Stimulated activated naive CD8-positive, alpha-beta T cell treated with anti-CD3 and anti-CD28 coated beads, Interleukin-15, Interleukin-2, amounts not matched to agents 100 ng/mL and 50 ng/mL, for 24 hours (primary cell): ENCODE data around the gene DSCAML1.

Source experiments
- H3K27ac Mint-ChIP-seq: one replicate; pipeline ENCODE4 v1.8.0; 2021; ENCODE audit warnings: mild to moderate bottlenecking, mixed read lengths
- H3K27me3 Mint-ChIP-seq: one replicate; pipeline ENCODE4 v1.8.0; 2021; ENCODE audit warnings: mixed read lengths
- H3K36me3 Mint-ChIP-seq: one replicate; pipeline ENCODE4 v1.8.0; 2021; ENCODE audit warnings: low read depth, mixed read lengths
- H3K4me1 Mint-ChIP-seq: one replicate; pipeline ENCODE4 v1.8.0; 2021; ENCODE audit warnings: low read depth, mixed read lengths
- H3K4me3 Mint-ChIP-seq: one replicate; pipeline ENCODE4 v1.8.0; 2021; ENCODE audit warnings: mild to moderate bottlenecking, mixed read lengths
- H3K9me3 Mint-ChIP-seq: one replicate; pipeline ENCODE4 v1.8.0; 2021; ENCODE audit warnings: mixed read lengths

Gene DSCAML1

DNA sequence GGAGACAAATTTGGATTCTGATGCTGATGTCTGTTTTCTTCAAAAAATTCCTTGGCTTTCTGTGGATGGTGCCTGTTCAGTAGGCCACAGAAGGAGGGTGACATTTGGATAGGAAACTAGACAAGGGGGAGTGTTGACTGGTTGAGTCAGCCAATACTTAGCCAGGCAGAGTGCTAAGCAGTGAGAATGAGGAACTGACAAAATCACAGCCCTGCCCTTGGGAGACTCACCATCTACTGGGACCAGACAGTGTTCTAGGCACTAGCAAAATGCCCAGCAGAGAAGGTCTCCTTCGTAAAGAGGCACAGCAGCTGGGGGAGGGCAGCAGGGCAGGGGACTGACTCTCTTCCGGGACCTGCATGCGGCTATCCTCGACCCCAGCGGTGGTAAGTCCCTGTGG, 190.2 kb downstream of the DSCAML1 start:
- Mint-ChIP-seq H3K27ac (no peak overlapping the region), H3K36me3 (no peaks in the 10 kb centered on the region), H3K27me3 (peaks cover 8% of the 10 kb centered on the region), H3K4me1 (peaks cover 16% of the 10 kb centered on the region), H3K4me3 (no peak overlapping the region), H3K9me3 (no peaks in the 10 kb centered on the region)

DNA sequence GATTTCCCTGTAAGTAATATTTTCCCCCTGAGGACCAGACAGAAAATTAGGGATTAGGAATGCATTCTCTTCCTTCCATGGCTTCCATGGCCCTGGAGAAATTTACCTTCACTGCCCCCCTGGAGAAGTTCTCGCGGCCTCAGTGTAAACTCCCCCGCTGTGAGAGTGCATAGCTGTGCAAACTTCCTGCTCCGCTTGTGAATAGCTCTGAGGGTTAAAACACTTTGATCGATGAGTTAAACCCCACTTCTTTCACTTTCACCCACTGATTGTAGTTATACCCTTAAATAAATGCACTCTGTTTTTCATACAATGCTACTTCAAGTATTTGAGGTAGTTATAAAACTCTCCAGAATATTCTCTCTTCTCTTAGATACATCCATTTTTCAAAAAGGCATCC, 190.8 kb downstream of the DSCAML1 start:
- H3K27ac Mint-ChIP-seq = no peak overlapping the region
- peaks cover 8% of the 10 kb centered on the region for H3K27me3 Mint-ChIP-seq
- H3K9me3 Mint-ChIP-seq = no peaks in the 10 kb centered on the region
- H3K4me1 Mint-ChIP-seq = peaks cover 16% of the 10 kb centered on the region
- H3K4me3 Mint-ChIP-seq = no peak overlapping the region
- no peaks in the 10 kb centered on the region for H3K36me3 Mint-ChIP-seq

- no peaks in the 10 kb centered on the region for H3K9me3 Mint-ChIP-seq
- H3K36me3 Mint-ChIP-seq = no peaks in the 10 kb centered on the region
- H3K27ac Mint-ChIP-seq = no peak overlapping the region
- peaks cover 15% of the 10 kb centered on the region for H3K4me1 Mint-ChIP-seq
- no peak overlapping the region for H3K4me3 Mint-ChIP-seq
- peaks cover 10% of the 10 kb centered on the region for H3K27me3 Mint-ChIP-seq
These were observed 191.7 kb downstream of the DSCAML1 start for GRCh38 chr11:117605331-117605730.

DNA sequence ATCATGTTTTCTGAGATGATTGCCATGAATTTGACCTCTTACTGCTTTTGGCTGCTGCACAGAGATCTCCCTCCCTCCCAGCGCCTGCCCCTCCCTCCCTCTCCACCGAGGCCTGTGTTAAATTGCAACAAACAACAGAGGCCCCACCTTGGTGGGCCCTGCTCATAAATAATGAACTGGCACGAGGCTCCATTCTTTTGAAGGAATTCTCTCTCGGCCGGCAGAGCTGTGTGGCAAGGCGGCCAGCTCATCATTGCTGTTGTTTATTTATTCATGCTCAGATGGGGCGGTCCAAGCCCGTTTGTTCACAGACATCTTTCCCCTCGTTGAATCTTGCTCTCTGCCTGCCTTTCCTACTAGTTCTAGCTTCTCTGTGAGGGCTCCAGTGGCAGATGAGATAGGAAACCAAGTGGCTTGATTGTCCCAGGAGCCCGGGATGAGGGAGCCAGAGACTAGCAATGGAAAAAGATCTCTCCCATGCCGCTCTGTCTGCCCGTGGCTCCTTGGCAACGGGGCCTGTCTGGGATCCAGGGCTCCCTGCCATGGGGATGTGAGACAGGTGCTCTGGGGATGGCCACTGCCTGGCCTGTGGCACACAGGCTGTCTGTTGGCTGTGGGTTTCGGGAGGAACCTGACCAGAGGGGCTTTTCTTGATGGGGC, 192.6 kb downstream of the DSCAML1 start:
- no peak overlapping the region for H3K4me3 Mint-ChIP-seq
- H3K36me3 Mint-ChIP-seq = no peaks in the 10 kb centered on the region
- H3K27ac Mint-ChIP-seq = no peak overlapping the region
- H3K9me3 Mint-ChIP-seq = no peaks in the 10 kb centered on the region
- H3K27me3 Mint-ChIP-seq = peaks cover 7% of the 10 kb centered on the region
- H3K4me1 Mint-ChIP-seq = peaks cover 7% of the 10 kb centered on the region

DNA sequence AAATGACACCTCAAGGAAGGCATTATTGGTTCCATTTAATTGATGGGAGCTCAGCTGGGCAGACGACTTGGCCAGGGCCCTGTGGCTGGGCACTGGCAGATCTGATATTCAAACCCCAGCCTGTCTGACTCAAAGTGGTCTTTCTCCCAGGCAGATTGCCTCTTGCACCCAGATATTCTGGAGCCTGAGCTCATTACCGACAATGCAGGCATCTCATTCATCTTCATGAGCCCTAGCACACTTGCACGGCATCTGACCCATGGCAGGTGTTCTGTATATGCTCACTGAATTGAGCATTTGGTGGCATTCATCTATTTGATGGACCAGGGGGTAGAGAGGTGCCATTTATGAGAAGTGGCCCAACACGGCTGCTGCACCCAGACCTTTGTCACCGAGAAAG, 193.1 kb downstream of the DSCAML1 start:
- peaks cover 7% of the 10 kb centered on the region for H3K4me1 Mint-ChIP-seq
- no peak overlapping the region for H3K27ac Mint-ChIP-seq

GRCh38 chr11:117601006-117601708, 195.9 kb downstream of the DSCAML1 start:
- Mint-ChIP-seq H3K4me1 (peaks cover 2% of the 10 kb centered on the region), H3K4me3 (no peak overlapping the region), H3K36me3 (no peaks in the 10 kb centered on the region), H3K9me3 (no peaks in the 10 kb centered on the region), H3K27me3 (peaks cover 17% of the 10 kb centered on the region), H3K27ac (no peak overlapping the region)

More for the DNA sequence above, 193.1 kb downstream of the DSCAML1 start:
- Mint-ChIP-seq H3K4me3 (no peak overlapping the region), H3K36me3 (no peaks in the 10 kb centered on the region), H3K27me3 (peaks cover 8% of the 10 kb centered on the region), H3K9me3 (no peaks in the 10 kb centered on the region)

GRCh38 chr11:117600234-117600783, 196.7 kb downstream of the DSCAML1 start:
- no peak overlapping the region for H3K4me3 Mint-ChIP-seq
- no peaks in the 10 kb centered on the region for H3K36me3 Mint-ChIP-seq
- H3K4me1 Mint-ChIP-seq = no peaks in the 10 kb centered on the region
- H3K27ac Mint-ChIP-seq = no peak overlapping the region
- H3K9me3 Mint-ChIP-seq = no peaks in the 10 kb centered on the region
- peaks cover 17% of the 10 kb centered on the region for H3K27me3 Mint-ChIP-seq

DNA sequence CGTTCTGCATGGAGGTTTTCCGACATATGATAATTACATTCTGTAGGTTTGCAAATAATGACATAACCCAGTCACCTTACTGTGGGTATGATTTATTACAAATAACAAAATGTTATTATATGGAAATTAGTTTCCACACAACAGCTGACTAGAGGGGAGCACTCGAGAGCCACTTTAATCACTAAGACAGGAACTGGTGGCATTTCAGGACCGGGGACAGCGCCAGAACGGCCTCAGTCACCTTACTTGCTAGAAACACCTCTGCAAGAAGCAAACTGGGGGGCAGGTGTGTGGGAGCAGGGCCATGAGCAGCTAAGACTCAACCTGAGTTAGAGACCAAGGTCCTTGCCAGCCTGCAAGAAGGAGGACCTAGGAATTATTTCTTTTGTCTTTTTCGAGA, 199.9 kb downstream of the DSCAML1 start:
- no peaks in the 10 kb centered on the region for H3K4me1 Mint-ChIP-seq
- no peak overlapping the region for H3K27ac Mint-ChIP-seq
- peaks cover 17% of the 10 kb centered on the region for H3K27me3 Mint-ChIP-seq
- no peaks in the 10 kb centered on the region for H3K36me3 Mint-ChIP-seq
- H3K4me3 Mint-ChIP-seq = no peak overlapping the region
- no peaks in the 10 kb centered on the region for H3K9me3 Mint-ChIP-seq

DNA sequence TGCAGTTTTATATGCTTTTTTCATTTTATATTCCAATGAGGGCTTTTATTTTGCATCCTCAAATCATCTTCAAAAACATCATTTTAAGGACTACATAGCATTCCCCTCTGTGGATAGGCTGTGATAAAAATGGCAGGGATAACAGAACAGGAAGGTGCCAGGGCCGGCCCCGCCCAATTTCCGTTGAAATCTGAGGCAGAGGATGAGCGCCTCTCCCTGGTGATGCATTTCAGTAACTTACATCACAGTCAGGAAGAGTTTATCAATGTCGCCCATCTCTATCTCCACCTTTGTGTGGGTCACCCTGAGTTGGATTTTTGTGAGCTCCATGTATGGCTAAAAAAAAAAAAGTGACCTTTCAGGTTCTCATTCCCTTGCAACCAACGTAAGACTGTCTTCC, 201.6 kb downstream of the DSCAML1 start:
- no peak overlapping the region for H3K4me3 Mint-ChIP-seq
- no peaks in the 10 kb centered on the region for H3K4me1 Mint-ChIP-seq
- H3K27ac Mint-ChIP-seq = no peak overlapping the region
- no peaks in the 10 kb centered on the region for H3K36me3 Mint-ChIP-seq
- peaks cover 15% of the 10 kb centered on the region for H3K27me3 Mint-ChIP-seq
- no peaks in the 10 kb centered on the region for H3K9me3 Mint-ChIP-seq

DNA sequence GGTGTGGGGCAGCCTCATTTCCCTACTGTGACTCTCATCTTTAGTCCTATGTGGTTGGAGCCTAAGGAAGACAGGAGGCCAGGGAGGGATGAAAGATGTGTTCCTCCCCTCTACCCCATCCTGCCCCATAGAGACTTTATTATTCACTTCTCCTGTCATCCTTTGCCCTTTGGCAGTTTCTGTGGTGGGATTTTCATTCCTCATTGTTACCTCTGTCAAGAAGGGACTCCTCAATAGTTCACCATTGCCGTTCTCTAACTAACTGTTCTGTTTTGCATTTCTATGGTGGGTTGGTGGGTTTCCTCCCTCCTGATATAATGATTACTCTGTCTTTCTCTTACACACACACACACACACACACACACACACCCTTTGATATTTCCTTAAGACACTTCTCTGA, 202.3 kb downstream of the DSCAML1 start:
- H3K36me3 Mint-ChIP-seq = no peaks in the 10 kb centered on the region
- no peak overlapping the region for H3K4me3 Mint-ChIP-seq
- H3K27ac Mint-ChIP-seq = no peak overlapping the region
- peaks cover 12% of the 10 kb centered on the region for H3K27me3 Mint-ChIP-seq
- H3K9me3 Mint-ChIP-seq = no peaks in the 10 kb centered on the region
- H3K4me1 Mint-ChIP-seq = no peaks in the 10 kb centered on the region

GRCh38 chr11:117593065-117593464, 204.0 kb downstream of the DSCAML1 start:
- H3K9me3 Mint-ChIP-seq = no peaks in the 10 kb centered on the region
- no peak overlapping the region for H3K4me3 Mint-ChIP-seq
- H3K36me3 Mint-ChIP-seq = no peaks in the 10 kb centered on the region
- no peak overlapping the region for H3K27ac Mint-ChIP-seq
- peaks cover 4% of the 10 kb centered on the region for H3K27me3 Mint-ChIP-seq
- no peaks in the 10 kb centered on the region for H3K4me1 Mint-ChIP-seq

GRCh38 chr11:117591316-117592039, 205.5 kb downstream of the DSCAML1 start:
- Mint-ChIP-seq H3K9me3 (no peaks in the 10 kb centered on the region), H3K4me3 (no peak overlapping the region), H3K27ac (no peak overlapping the region), H3K4me1 (no peaks in the 10 kb centered on the region), H3K27me3 (no peaks in the 10 kb centered on the region), H3K36me3 (no peaks in the 10 kb centered on the region)

- Mint-ChIP-seq H3K9me3 (no peaks in the 10 kb centered on the region), H3K27me3 (no peaks in the 10 kb centered on the region), H3K27ac (no peak overlapping the region), H3K36me3 (no peaks in the 10 kb centered on the region), H3K4me1 (no peaks in the 10 kb centered on the region), H3K4me3 (no peak overlapping the region)
These were observed 208.0 kb downstream of the DSCAML1 start for GRCh38 chr11:117589063-117589462.

GRCh38 chr11:117588166-117588810, 208.7 kb downstream of the DSCAML1 start:
- Mint-ChIP-seq H3K4me3 (no peak overlapping the region), H3K4me1 (no peaks in the 10 kb centered on the region), H3K9me3 (no peaks in the 10 kb centered on the region), H3K27me3 (no peaks in the 10 kb centered on the region), H3K36me3 (no peaks in the 10 kb centered on the region), H3K27ac (no peak overlapping the region)

GRCh38 chr11:117587416-117587815, 209.6 kb downstream of the DSCAML1 start:
- Mint-ChIP-seq H3K9me3 (no peaks in the 10 kb centered on the region), H3K4me3 (no peak overlapping the region), H3K27me3 (no peaks in the 10 kb centered on the region), H3K27ac (no peak overlapping the region), H3K36me3 (no peaks in the 10 kb centered on the region), H3K4me1 (no peaks in the 10 kb centered on the region)
